Thymus (tissue), 11 donors: ENCODE results near the gene NFATC2. TPM values are rescaled to one million over a fixed set of nuclear protein-coding genes. Genes with fewer than 3 reads are reported as not detected.

Source experiments
- DNase-seq, 9 donors: peaks; one replicate each; pipeline ENCODE4 v3.0.0-alpha.2; 2013; ENCODE audit warnings: low spot score in 9 of 9, low read depth in 6 of 9, missing footprints in 1 of 9
- H3K27ac ChIP-seq, 2 donors: one replicate each; pipeline ENCODE4 v1.5.1; 2013; ENCODE audit warnings: control low read depth in 1 of 2, low read depth in 1 of 2, low read length in 1 of 2, mild to moderate bottlenecking in 1 of 2, moderate library complexity in 1 of 2
- H3K27me3 ChIP-seq, 2 donors: one replicate each; pipeline ENCODE4 v1.5.1; 2013; ENCODE audit warnings: low read length in 1 of 2; ENCODE audit not compliant: control insufficient read depth in 2 of 2, insufficient read depth in 1 of 2
- H3K36me3 ChIP-seq, 2 donors: one replicate each; pipeline ENCODE4 v1.5.1; 2013; ENCODE audit warnings: low read length in 1 of 2, mild to moderate bottlenecking in 1 of 2, moderate library complexity in 1 of 2; ENCODE audit not compliant: control insufficient read depth in 2 of 2, insufficient read depth in 2 of 2
- H3K4me1 ChIP-seq, 2 donors: one replicate each; pipeline ENCODE4 v1.5.1; 2013; ENCODE audit warnings: low read length in 2 of 2; ENCODE audit not compliant: control insufficient read depth in 2 of 2, insufficient read depth in 2 of 2
- H3K4me3 ChIP-seq, 2 donors: one replicate each; pipeline ENCODE4 v1.5.1; 2013; ENCODE audit warnings: low read length in 2 of 2, control low read depth in 1 of 2, mild to moderate bottlenecking in 1 of 2
- H3K9me3 ChIP-seq, 2 donors: one replicate each; pipeline ENCODE4 v1.5.1; 2013; ENCODE audit warnings: low read length in 1 of 2, mild to moderate bottlenecking in 1 of 2; ENCODE audit not compliant: control insufficient read depth in 2 of 2, insufficient read depth in 1 of 2
- WGBS: extraction: QIAGEN DNeasy Blood & Tissue Kit; methylation state at CpG from one replicate; pipeline ENCODE4 v1.1.7; 2013; 5-methylcytosine and 5-hydroxymethylcytosine counted together
- polyA plus RNA-seq: library from polyadenylated mRNA; stranded (reverse); fragments of 200-250 nt; gene quantifications from one replicate; pipeline ENCODE4 v1.2.3, GENCODE V29; 2013
- total RNA-seq: library from RNA; stranded (reverse); fragments of 120-200 nt; gene quantifications from one replicate; pipeline ENCODE4 v1.2.4, GENCODE V29; 2013
- donor health status: healthy.

NFATC2 gene
- total and polyA plus RNA-seq, 2 donors, result 2.4 to 4.4 TPM

DNA sequence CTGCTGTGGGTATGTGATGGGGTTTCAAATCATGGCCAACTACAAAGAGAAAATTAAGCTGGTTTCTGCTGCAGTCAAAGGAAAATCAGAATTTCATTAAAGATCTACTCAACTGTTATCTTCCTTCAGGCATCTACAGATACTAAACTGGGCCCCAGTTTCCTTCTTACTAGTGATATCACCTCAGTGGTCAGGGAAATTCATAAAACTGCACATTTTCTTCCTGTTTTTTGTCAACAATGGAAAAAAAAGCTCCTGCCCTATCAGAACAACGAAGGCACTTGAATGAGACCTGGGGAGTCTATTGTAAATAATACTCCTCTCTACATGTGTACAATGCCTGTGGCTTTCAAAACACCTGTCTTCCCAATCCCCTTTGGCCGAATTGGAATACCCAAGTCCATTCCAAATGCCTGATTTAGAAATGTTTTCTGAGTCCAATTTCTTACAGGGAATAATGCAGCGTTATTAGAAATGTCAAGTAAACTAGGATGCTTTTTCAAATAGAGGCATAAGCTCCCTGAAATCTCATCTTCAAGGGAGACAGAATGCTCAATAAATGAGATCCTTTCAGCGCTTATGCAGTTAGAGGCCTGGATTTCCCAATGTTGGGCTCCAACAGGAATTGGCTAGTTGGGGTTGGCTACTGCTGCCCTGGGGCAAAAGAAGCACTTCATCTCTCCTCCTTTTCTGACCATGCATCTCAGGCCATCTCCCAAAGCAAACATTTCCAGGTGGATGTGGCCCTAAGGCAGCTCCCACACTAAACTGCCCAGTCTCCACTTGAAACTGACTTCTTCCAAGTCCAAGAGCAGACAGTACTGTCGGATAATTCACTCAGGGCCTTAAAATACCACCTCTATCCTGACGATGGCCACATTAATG lies 143.3 kb downstream of the NFATC2 start:
- Histone ChIP-seq H3K9me3 (no peaks in the 10 kb centered on the region), H3K36me3 (no peaks in the 10 kb centered on the region), H3K27ac (no peak overlapping the region), H3K4me3 (no peak overlapping the region), H3K27me3 (no peaks in the 10 kb centered on the region), H3K4me1 (peaks cover 3 to 20% of the 10 kb centered on the region in 2 donors)
- 94% methylated on average over 6 of the region's 6 CpGs for WGBS
- no peak for DNase-seq

DNA sequence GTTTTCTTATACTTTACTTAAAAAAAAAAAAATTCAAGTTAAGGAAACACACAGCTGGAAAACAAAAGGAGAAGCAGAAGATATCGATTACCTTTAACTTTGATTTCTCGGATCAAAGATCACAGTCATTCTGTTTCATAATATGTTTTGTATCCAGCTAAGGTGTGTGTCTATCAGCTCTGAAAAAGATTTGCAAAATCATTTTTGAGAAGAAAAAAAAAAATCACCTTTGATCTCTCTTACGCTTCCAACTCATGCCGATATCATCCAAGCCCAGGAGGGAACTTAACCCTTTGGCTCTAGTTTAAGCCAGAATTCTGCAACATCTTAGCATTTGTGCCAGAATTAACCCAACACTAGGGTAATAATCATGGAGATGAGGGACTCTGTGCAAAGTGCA lies 144.0 kb downstream of the NFATC2 start:
- Histone ChIP-seq H3K9me3 (no peaks in the 10 kb centered on the region), H3K4me1 (peaks cover 3 to 20% of the 10 kb centered on the region in 2 donors)

DNA sequence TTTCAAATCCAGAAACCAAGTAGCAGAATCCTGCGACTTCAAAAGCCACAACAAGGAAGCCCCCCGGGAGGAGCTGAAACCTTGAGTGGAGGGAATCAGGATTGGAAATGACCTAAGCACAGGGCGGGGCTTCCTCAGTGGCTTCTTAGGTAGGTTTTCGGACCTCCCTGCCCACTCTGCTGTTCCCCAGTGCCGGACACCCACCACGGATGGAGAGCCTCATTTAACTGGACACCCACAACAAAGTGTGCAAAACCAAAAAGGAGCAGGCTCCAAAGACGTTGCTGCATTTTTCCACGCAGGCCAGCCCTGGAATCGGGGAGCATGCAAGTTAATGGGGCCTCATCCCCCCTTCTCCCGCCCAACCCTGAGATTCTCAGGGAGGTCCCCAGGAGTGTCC lies 144.4 kb downstream of the NFATC2 start:
- Histone ChIP-seq H3K27ac (no peak overlapping the region), H3K36me3 (no peaks in the 10 kb centered on the region), H3K9me3 (no peaks in the 10 kb centered on the region), H3K27me3 (no peaks in the 10 kb centered on the region), H3K4me1 (peaks cover 3 to 20% of the 10 kb centered on the region in 2 donors), H3K4me3 (no peak overlapping the region)
- 97% methylated on average over 10 of the region's 10 CpGs for WGBS
- no peak for DNase-seq

More for the DNA sequence above, 144.0 kb downstream of the NFATC2 start:
- Histone ChIP-seq H3K27me3 (no peaks in the 10 kb centered on the region), H3K36me3 (no peaks in the 10 kb centered on the region), H3K27ac (no peak overlapping the region), H3K4me3 (no peak overlapping the region)
- DNase-seq, result no peak
- 97% methylated on average over 4 of the region's 4 CpGs for WGBS

DNA sequence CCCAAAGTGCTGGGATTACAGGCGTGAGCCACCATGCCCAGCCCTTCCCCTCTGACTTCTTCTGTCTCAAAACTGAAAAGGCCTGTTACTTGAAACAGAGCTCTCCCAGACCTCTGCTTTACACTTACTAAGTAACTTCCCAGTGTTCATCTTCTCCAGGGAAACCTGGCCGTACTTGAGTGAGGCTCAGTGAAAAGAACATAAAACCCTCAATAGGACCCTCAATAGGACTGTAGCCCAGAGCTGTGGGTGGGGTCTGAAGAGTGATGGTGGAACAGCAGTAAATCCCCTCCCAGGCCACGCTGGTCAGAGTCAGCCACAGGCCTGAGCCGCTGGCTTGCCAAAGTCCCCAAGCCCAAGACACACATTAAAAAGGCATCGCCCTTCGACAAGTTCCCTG lies 145.4 kb downstream of the NFATC2 start:
- DNase-seq, result no peak
- H3K4me1 ChIP-seq, result peaks cover 3 to 19% of the 10 kb centered on the region in 2 donors
- no peak overlapping the region for H3K27ac ChIP-seq

DNA sequence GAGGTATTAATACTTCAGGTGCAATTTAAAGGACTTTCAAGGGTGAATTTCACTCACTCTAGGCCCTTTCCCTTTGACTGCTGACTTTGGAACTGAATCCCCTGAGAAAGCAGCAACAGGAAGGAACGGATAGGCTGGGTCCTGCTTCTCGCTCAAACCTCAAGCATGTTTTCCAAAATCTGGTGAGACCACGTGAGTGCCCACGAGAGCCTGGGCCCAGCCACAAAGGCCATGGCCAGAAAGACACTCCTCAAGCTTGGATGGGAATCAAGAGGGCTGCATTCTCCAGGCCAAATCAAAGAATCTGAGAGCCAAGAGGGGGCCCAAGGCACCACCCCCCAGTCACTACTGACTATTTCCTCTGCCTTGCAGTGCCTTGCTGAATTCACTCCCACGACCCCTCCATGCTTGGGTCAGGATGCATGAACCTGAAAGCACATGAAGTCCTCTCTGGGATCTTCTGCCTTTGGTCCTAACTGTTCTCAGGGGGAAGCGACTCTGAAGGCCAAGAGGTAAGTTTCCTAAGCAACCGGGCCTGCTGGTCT lies 146.1 kb downstream of the NFATC2 start:
- Histone ChIP-seq H3K27me3 (no peaks in the 10 kb centered on the region), H3K9me3 (no peaks in the 10 kb centered on the region), H3K4me3 (no peak overlapping the region), H3K4me1 (peaks cover 3 to 14% of the 10 kb centered on the region in 2 donors), H3K27ac (no peak overlapping the region), H3K36me3 (no peaks in the 10 kb centered on the region)
- 91% methylated on average over 7 of the region's 7 CpGs for WGBS
- no peak for DNase-seq

More for the DNA sequence above, 145.4 kb downstream of the NFATC2 start:
- Histone ChIP-seq H3K27me3 (no peaks in the 10 kb centered on the region), H3K4me3 (no peak overlapping the region), H3K36me3 (no peaks in the 10 kb centered on the region), H3K9me3 (no peaks in the 10 kb centered on the region)
- 97% methylated on average over 6 of the region's 6 CpGs for WGBS

DNA sequence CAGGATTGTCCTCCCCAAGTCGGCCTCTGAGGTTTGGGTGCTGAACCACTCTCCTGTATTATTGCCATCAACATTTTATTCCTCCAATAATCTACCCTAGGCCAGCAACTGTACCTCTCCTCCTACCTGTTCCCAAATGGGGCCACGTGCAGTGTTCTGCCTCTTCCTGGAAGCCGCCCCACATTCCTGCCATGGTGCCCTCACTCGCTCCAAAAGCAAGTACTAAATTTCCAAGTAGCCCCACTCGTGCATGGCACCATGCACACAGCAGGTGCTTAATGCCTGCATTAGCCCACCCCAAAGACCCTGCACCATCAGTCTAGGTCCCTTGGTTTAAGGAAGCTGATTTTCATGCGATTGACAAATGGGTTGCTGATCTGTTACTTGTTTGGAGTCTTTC lies 147.8 kb downstream of the NFATC2 start:
- Histone ChIP-seq H3K4me3 (no peak overlapping the region), H3K36me3 (no peaks in the 10 kb centered on the region), H3K9me3 (no peaks in the 10 kb centered on the region), H3K4me1 (peaks cover 0 to 5% of the 10 kb centered on the region in 2 donors), H3K27me3 (no peaks in the 10 kb centered on the region), H3K27ac (no peak overlapping the region)
- DNase-seq, result no peak
- WGBS, result 98% methylated on average over 6 of the region's 6 CpGs

DNA sequence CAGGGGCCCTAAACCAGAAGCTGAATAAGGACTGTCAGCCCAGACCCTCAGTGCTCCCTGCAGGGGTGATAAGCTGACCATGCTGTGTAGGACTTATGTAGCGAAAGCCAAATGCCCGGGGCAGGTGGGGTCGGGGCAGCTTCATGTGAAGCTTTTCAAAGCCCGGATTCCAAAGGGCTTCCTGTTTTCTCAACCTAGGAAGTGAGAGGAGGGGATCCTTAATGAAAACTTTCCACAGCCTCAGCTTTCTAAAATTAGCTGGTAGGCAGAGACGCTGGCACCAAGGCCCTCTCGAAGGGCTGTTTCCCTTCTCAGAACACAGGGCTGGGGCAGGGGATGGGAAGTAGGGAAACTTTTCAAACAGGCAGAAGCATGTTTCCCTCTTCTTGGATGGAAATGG lies 148.9 kb downstream of the NFATC2 start:
- no peaks in the 10 kb centered on the region for H3K27me3 ChIP-seq
- no peak for DNase-seq
- H3K36me3 ChIP-seq, result no peaks in the 10 kb centered on the region
- no peaks in the 10 kb centered on the region for H3K9me3 ChIP-seq
- H3K4me1 ChIP-seq, result peaks cover 0 to 7% of the 10 kb centered on the region in 2 donors
- no peak overlapping the region for H3K27ac ChIP-seq
- WGBS, result 74% methylated on average over 6 of the region's 6 CpGs
- no peak overlapping the region for H3K4me3 ChIP-seq

DNA sequence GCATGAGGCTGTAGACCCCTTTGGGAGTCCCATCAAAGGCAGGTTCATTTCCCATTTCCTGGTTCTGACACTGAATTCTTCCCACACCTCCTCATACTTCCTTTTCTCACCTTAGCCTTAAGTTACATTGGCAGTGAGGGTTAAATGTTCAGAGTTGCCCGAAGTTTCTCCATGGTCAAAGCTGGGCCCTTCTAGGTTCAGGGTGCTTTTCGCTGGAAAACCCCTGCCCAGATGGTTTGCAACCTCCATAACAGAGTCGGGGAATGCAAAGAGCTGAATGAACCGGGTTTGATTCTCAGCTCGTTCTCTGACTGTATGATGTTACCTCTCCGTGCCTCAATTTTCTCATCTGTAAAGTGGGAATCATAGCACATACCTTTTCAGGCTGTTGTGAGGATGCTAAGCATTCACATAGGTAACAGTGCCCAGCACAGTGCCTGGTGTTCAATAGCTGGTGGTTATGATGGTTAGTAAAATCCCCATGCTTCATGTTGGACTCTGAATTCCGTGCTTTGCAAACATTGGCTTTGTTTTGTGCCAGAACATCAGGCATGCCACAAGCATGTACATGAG lies 149.8 kb downstream of the NFATC2 start:
- H3K27ac ChIP-seq, result no peak overlapping the region

DNA sequence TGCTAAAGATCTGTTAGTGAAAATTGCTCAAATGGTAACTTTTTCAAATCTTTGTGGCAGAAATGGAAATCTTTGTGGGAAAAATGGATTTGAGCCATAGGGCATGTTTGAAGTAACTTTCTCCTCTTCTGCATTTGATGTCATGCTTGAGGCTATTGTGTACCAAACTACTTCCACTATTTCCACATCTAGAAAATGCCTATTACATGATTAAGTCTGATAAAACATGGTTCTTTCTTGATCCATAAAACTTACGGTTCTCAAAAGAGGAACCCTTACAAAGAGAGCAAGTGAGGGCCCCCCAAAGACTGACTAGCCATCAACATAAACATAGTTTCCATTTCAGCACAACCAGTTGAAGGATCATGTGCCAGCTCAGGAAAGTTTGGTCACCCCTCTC lies 150.6 kb downstream of the NFATC2 start:
- H3K4me1 ChIP-seq, result peaks cover 0 to 7% of the 10 kb centered on the region in 2 donors

More for the DNA sequence above, 149.8 kb downstream of the NFATC2 start:
- Histone ChIP-seq H3K36me3 (no peaks in the 10 kb centered on the region), H3K9me3 (no peaks in the 10 kb centered on the region), H3K27me3 (no peaks in the 10 kb centered on the region), H3K4me1 (peaks cover 0 to 7% of the 10 kb centered on the region in 2 donors), H3K4me3 (no peak overlapping the region)
- DNase-seq, result no peak
- WGBS, result 89% methylated on average over 7 of the region's 7 CpGs

More for the DNA sequence above, 150.6 kb downstream of the NFATC2 start:
- no peaks in the 10 kb centered on the region for H3K36me3 ChIP-seq
- H3K9me3 ChIP-seq, result no peaks in the 10 kb centered on the region
- WGBS, result 98% methylated on average over 1 of the region's 1 CpG
- no peak overlapping the region for H3K27ac ChIP-seq
- DNase-seq, result no peak
- no peak overlapping the region for H3K4me3 ChIP-seq
- no peaks in the 10 kb centered on the region for H3K27me3 ChIP-seq
